Activated CD8-positive, alpha-beta memory T cell treated with anti-CD3 and anti-CD28 coated beads, Interleukin-2, amount 10 ng/mL, durations not matched to agents 7 days and 5 days (primary cell): ENCODE data around the gene ZNF106. TPM values are rescaled to one million over a fixed set of nuclear protein-coding genes. Genes with fewer than 3 reads are reported as not detected.

Source experiments
- ATAC-seq: fragments of 150-1000 bp; cut with Tn5 transposase; one replicate; pipeline ENCODE4 v1.10.0; 2021; ENCODE audit warnings: moderate library complexity
- CTCF ChIA-PET: fragments of 350-600 bp; sonication (Branson Sonifier 250); formaldehyde crosslinking; loops from one replicate; lab custom pipeline; 2021; ENCODE audit warnings: antibody characterized with exemption; lab: Charles Lee
- DNase-seq: peaks from one replicate; pipeline ENCODE4 v3.0.0-alpha.2; 2020
- H3K27ac Mint-ChIP-seq: one replicate; pipeline ENCODE4 v1.8.0; 2021; ENCODE audit warnings: mild to moderate bottlenecking, mixed read lengths
- H3K27me3 Mint-ChIP-seq: one replicate; pipeline ENCODE4 v1.8.0; 2021; ENCODE audit warnings: mixed read lengths
- H3K36me3 Mint-ChIP-seq: one replicate; pipeline ENCODE4 v1.8.0; 2021; ENCODE audit warnings: mild to moderate bottlenecking, mixed read lengths
- H3K4me1 Mint-ChIP-seq: one replicate; pipeline ENCODE4 v1.8.0; 2021; ENCODE audit warnings: mixed read lengths
- H3K4me3 Mint-ChIP-seq: one replicate; pipeline ENCODE4 v1.8.0; 2021; ENCODE audit warnings: mild to moderate bottlenecking, moderate library complexity, mixed read lengths
- H3K9me3 Mint-ChIP-seq: one replicate; pipeline ENCODE4 v1.8.0; 2022; ENCODE audit warnings: low read depth, mixed read lengths
- total RNA-seq, 2 experiments: library from RNA; stranded (reverse); gene quantifications; one replicate each; pipeline ENCODE4 v1.2.3, GENCODE V29; 2021

Gene ZNF106
- total RNA-seq, 2 experiments from 2014 or later, result 41.1 to 51.8 TPM

DNA sequence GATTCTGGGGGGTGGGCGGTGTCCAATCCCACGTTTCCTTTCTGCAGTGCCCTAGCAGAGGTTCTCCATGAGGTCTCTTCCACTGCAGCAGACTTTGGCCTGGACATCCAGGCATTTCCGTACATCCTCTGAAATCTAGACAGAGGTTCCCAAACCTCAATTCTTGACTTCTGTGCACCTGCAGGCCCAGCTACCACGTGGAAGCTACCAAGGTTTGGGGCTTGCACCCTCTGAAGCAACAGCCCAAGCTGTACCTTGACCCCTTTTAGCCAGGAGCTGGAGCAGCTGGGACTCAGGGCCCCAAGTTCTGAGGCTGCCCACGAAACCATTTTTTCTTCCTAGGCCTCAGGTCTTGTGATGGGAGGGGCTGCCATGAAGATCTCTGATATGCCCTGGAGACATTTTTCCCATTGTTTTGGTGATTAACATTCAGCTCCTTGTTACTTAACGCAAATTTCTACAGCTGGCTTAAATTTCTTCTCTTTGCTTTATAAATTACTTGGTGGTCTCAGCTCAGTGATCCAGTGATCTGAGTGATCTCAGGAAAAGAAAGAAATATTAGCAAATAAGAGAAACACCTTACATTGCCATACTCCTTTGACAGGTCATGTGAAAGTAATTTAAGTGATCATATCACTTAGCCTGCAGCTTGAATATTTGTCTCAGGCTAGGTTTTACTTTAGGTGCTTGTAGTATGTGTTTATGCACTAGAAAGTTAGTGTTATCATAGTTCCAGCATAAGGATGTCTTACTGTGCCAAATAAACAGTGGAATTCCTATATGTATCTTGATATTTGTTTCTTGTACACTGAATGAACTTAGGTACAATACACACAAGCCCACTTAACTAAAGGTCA, 7.5 kb upstream of the ZNF106 start:
- CTCF ChIA-PET, result no interaction called here
- no peak overlapping the region for H3K27ac Mint-ChIP-seq
- peaks cover 47% of the 10 kb centered on the region for H3K4me1 Mint-ChIP-seq
- no peaks in the 10 kb centered on the region for H3K9me3 Mint-ChIP-seq
- H3K4me3 Mint-ChIP-seq, result no peak overlapping the region
- DNase-seq, result no peak
- no peaks in the 10 kb centered on the region for H3K27me3 Mint-ChIP-seq
- ATAC-seq, result no peak
- peaks cover 2% of the 10 kb centered on the region for H3K36me3 Mint-ChIP-seq

DNA sequence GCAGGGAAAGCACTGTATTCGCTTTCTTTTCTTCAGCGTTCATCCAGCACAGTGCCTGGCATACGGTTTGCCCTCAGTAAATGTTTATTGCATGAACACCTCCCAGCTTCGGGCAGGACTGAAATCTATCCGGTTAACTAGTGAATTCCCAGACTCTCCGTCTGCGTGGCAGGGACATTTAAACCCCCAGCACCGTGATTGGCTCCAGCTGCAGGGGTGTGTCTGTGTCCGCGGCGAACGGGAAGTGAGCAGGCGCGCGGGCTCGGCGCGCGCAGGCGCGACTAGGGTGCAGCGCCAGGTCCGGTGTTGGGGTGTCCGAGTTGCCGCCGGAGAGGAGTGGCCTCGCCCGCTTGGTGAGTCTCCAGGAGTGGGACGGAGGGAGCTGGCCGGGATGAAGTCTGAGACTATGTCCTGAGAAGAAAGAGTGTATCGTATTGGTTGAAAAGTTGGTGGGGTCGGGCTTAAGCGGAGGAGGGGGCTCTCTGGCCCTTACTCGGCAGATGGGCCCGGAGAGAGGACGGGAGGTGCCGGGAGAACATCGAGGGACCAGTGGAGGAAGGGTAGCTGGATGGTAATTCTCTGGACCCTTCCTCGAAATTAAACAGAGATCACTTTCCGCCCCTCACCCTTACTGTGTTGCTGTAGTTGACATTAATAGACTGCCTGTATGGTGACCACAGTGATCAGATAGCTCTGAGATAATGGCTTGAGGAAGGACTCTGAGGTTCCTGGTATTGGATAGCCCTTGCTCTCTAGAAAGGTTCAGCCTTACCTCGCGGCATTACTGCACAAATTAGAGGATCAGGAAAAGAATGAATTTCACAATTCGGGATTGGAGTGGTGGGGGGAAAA, 4.6 kb upstream of the ZNF106 start, which contains the start of gene SNAP23:
Gene SNAP23 (plus strand): TSS at position 274 of the 852 bp plus-strand sequence. CDS start 16,213 bp downstream, outside the sequence.
- H3K27me3 Mint-ChIP-seq, result no peaks in the 10 kb centered on the region
- peak within 1 kb of the TSS; percentile 93 for H3K27ac Mint-ChIP-seq
- H3K4me1 Mint-ChIP-seq, result peaks cover 53% of the 10 kb centered on the region
- ATAC-seq (peak; percentile 97), DNase-seq (peak; percentile 90)
- peak within 1 kb of the TSS; percentile 95 for H3K4me3 Mint-ChIP-seq
- H3K36me3 Mint-ChIP-seq, result peaks cover 2% of the 10 kb centered on the region
- CTCF ChIA-PET, result interaction anchor here (0.9 to 1.2 kb wide), 2 partner anchors 53 to 86 kb away, joined by 3 read pairs; partner anchors contain the start of genes HAUS2 and LRRC57
- H3K9me3 Mint-ChIP-seq, result no peaks in the 10 kb centered on the region

DNA sequence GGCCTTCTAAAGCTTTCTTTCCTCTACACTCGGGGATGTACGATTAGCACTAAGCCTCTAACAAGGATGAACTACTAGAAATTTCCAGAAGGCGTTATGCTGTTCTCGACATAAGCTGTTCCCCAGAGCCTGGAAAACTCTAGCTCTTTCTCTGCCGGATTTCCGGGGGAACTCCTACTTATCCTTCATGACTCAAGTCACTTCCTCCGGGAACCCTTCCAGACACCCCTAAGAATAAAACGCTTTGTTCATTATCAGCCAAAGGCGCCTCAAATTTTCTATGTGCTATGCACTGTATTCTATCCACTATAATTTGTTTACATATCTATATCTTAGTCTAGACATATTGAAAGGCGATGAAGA, 4.0 kb upstream of the ZNF106 start:
- peaks cover 5% of the 10 kb centered on the region for H3K36me3 Mint-ChIP-seq
- ATAC-seq (no peak), DNase-seq (no peak)
- peak overlapping the region; percentile 95 for H3K4me3 Mint-ChIP-seq
- H3K27me3 Mint-ChIP-seq, result no peaks in the 10 kb centered on the region
- H3K4me1 Mint-ChIP-seq, result peaks cover 56% of the 10 kb centered on the region
- H3K9me3 Mint-ChIP-seq, result no peaks in the 10 kb centered on the region
- CTCF ChIA-PET, result interaction anchor here (0.9 to 1.2 kb wide), 2 partner anchors 53 to 87 kb away, joined by 3 read pairs; partner anchors contain the start of genes HAUS2 and LRRC57
- peak overlapping the region; percentile 93 for H3K27ac Mint-ChIP-seq

DNA sequence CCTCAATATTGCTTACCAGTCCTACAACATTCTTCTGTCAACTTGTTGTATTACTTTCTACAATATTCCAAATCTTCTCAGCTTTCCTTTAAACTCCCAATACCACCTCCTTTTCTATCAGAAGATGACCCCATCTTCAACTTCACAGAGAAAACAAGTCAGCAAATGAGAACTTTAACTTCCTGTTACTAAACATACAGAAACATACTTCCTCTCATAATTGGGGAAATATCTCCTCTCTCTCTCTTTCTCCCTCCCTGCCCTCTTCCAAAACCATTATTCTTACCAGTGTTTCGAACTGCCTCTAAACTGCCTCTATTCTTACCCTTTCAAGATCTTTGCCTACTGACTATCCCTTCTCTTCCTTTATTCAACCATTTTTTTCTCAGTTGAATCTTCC, 2.7 kb upstream of the ZNF106 start:
- Mint-ChIP-seq H3K27me3 (no peaks in the 10 kb centered on the region), H3K36me3 (peaks cover 5% of the 10 kb centered on the region), H3K4me1 (peaks cover 59% of the 10 kb centered on the region), H3K9me3 (no peaks in the 10 kb centered on the region), H3K4me3 (peak overlapping the region; percentile 7), H3K27ac (peak overlapping the region; percentile 3)
- CTCF ChIA-PET, result no interaction called here
- no peak for DNase-seq
- ATAC-seq, result no peak

DNA sequence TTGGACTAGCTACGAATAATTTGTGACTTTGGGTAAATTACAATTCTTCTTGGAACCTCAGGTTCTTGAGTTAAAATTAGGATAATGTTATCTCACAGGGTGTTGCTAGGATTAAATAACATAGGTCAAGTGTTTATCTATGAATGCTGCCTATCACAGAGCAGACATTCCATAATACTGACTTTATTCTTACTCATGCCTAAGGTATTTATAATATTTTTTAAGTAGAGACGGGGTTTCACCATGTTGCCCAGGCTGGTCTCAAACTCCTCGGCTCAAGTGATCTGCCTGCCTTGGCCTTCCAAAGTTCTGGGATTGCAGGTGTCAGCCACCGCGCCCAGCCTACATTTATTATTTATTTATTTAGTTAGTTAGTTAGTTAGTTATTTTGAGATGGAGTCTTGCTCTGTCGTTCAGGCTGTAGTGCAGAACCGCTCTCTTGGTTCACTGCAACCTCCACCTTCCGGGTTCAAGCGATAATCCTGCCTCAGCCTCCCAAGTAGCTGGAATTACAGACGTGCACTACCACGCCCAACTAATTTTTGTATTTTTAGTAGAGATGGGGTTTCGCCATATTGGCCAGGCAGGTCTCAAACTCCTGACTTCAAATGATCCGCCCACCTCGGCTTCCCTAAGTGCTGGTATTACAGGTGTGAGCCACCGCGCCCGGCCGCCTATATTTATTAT, 741 bp upstream of the ZNF106 start:
- Mint-ChIP-seq H3K4me1 (peaks cover 57% of the 10 kb centered on the region), H3K36me3 (peaks cover 13% of the 10 kb centered on the region), H3K4me3 (peak overlapping the region; percentile 96), H3K27ac (peak overlapping the region; percentile 94), H3K27me3 (no peaks in the 10 kb centered on the region), H3K9me3 (no peaks in the 10 kb centered on the region)
- CTCF ChIA-PET, result interaction anchor here (0.7 to 1.3 kb wide), 3 partner anchors 20 to 58 kb away, joined by 3 read pairs; no protein-coding TSS in a partner anchor
- DNase-seq (no peak), ATAC-seq (no peak)

DNA sequence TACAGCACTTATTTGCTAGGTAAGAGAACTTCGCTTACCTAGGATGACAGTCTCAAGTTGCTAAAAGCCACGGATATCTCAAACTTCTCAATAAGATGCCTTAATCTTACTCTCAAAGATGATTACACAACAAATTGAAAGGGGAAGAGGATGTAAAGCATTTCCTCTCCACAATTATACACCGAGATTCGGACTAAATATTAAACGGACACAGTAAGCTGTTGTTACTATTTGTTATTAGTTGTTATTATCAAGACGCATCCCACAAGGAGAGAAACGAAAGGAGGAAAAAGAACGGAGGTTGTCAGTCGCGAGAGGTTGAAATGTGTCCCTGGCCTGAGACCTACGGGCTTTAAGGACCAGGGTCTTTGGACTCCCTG, 660 bp downstream of the ZNF106 start:
- no peaks in the 10 kb centered on the region for H3K27me3 Mint-ChIP-seq
- H3K27ac Mint-ChIP-seq, result peak overlapping the region; percentile 94
- peaks cover 45% of the 10 kb centered on the region for H3K4me1 Mint-ChIP-seq
- no peak for DNase-seq
- H3K4me3 Mint-ChIP-seq, result peak overlapping the region; percentile 96
- CTCF ChIA-PET, result interaction anchor here (0.7 to 1.1 kb wide), 2 partner anchors 57 to 716 kb away, joined by 3 read pairs; partner anchors contain the start of gene MAPKBP1
- H3K36me3 Mint-ChIP-seq, result peaks cover 13% of the 10 kb centered on the region
- no peak for ATAC-seq
- no peaks in the 10 kb centered on the region for H3K9me3 Mint-ChIP-seq

DNA sequence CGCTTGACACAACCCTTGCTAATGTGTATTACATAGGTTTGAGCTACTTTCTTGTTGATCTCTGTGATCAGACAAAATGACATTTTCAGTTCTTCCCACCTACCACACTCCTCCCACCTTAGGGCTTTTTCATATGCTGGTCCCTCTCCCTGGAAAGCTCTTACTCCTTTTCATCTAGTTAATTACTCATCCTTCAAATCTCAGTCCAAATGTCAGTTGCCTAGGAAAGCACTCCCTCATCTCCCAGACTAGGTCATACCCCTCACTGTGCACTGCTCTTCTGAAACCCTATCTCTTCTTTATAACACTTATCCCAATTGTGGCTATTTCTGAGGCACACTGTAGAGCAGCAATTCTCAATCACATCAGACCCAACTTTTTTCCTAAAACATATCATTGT, 7.3 kb downstream of the ZNF106 start:
- no peak for DNase-seq
- H3K36me3 Mint-ChIP-seq, result peaks cover 26% of the 10 kb centered on the region

DNA sequence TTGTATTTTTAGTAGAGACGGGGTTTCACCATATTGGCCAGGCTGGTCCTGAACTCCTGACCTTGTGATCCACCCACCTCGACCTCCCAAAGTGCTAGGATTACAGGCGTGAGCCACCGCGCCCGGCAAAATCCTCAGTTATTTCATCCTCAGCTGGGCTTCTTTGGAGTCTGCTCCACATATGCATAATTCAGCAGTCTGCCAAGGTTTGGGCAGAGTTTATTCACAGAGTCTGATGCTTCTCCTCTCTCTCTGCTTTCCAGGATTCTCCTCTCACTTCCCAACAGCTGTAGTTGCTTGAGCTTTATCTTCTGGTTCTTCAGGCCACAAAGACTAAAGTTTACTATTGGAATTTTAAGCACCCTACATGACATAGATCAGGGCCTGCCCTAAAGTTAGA, 8.2 kb downstream of the ZNF106 start:
- Mint-ChIP-seq H3K9me3 (no peaks in the 10 kb centered on the region), H3K36me3 (peaks cover 23% of the 10 kb centered on the region), H3K4me1 (peaks cover 4% of the 10 kb centered on the region), H3K27me3 (no peaks in the 10 kb centered on the region), H3K4me3 (no peak overlapping the region), H3K27ac (no peak overlapping the region)
- DNase-seq, result no peak
- CTCF ChIA-PET, result interaction anchor here (1.0 kb wide), 1 partner anchor 109 kb away, joined by 3 read pairs; no protein-coding TSS in a partner anchor
- ATAC-seq, result no peak

More for the DNA sequence above, 7.3 kb downstream of the ZNF106 start:
- H3K4me3 Mint-ChIP-seq, result no peak overlapping the region
- H3K27ac Mint-ChIP-seq, result no peak overlapping the region
- CTCF ChIA-PET, result interaction anchor here (1.4 to 1.7 kb wide), 2 partner anchors 12 to 31 kb away, joined by 4 read pairs; no protein-coding TSS in a partner anchor
- H3K4me1 Mint-ChIP-seq, result peaks cover 12% of the 10 kb centered on the region
- no peaks in the 10 kb centered on the region for H3K9me3 Mint-ChIP-seq
- no peak for ATAC-seq
- H3K27me3 Mint-ChIP-seq, result no peaks in the 10 kb centered on the region

DNA sequence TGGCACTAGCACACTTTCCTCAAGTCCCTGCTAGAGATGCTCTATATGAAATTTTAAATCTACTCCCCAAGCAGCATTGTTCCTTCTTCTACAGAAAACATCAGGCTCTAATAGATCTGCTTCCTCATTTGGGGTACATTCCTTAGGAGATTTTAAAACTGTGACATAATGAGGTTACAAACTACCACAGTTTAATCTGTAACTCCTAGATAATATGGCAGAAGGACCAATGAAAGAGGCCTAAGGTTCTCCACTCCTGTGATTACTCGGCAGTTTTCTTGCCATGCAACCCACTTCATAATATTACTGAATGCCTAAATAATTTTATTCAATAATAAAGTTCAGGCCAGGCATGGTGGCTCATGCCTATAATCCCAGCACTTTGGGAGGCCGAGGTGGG, 16.1 kb downstream of the ZNF106 start:
- H3K36me3 Mint-ChIP-seq, result peaks cover 6% of the 10 kb centered on the region
- CTCF ChIA-PET, result interaction anchor here (1.0 kb wide), 1 partner anchor 10 kb away, joined by 3 read pairs; no protein-coding TSS in a partner anchor
- H3K27me3 Mint-ChIP-seq, result no peaks in the 10 kb centered on the region
- H3K9me3 Mint-ChIP-seq, result no peaks in the 10 kb centered on the region
- ATAC-seq, result no peak
- no peaks in the 10 kb centered on the region for H3K4me1 Mint-ChIP-seq
- no peak overlapping the region for H3K4me3 Mint-ChIP-seq
- DNase-seq, result no peak
- H3K27ac Mint-ChIP-seq, result no peak overlapping the region

DNA sequence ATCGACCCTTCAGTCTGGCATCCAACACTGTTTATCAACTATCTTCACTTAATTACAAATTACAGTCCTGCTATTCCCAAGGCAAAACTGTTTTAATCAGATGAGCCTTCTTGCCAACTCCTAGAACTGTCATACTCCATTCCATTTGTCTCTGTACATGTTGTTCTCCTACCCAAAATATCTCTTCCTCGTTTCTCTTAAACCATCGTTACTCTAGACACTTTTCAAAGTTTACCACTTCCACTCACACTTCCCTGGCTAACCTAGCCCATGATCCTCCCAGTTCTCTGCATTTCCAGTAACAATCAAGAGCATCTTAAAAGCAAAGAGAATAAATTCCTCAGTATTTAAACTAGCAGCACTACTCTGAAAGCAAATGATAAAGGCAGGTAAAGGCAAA, 19.9 kb downstream of the ZNF106 start:
- no peaks in the 10 kb centered on the region for H3K4me1 Mint-ChIP-seq
- H3K27ac Mint-ChIP-seq, result no peak overlapping the region
- DNase-seq (no peak), ATAC-seq (no peak)
- no peaks in the 10 kb centered on the region for H3K27me3 Mint-ChIP-seq
- no peaks in the 10 kb centered on the region for H3K9me3 Mint-ChIP-seq
- peaks cover 5% of the 10 kb centered on the region for H3K36me3 Mint-ChIP-seq
- CTCF ChIA-PET, result interaction anchor here (0.8 to 1.4 kb wide), 6 partner anchors 11 to 456 kb away, joined by 3 to 4 read pairs (median 3); partner anchors contain the start of gene ZNF106
- no peak overlapping the region for H3K4me3 Mint-ChIP-seq

DNA sequence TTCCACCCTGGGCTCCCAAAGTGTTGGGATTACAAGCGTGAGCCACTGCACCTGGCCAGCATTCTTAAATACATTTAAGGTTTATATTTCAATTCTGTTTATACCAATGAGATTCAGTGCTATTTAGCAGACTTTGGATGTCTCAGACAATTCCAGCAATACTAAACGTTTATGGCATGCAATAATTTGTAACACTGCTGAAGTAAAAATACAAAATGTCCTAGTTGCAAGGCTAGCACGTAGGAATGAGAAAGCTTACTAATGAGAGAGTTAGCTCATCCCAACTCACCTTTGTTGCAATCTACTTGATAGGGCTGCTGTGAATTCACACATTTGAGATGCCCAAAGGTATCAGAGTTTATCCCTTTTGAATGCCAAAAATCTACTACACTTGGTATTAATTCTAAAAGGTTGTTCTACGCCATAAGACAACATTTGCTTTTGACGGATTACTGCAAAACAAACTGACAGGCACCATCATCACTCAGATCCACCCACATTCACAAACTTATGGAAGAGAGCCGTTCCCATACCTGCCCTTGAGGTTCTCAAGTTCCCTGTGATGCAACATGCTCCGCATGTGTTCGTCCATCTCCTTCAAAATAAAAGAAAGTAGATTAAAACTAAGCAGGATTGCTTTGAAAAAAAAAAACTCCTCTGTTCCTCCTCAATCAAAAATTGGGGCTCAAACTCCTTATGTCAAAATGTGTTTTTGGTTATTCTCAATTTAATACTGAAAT, 25.3 kb downstream of the ZNF106 start:
- Mint-ChIP-seq H3K4me3 (no peak overlapping the region), H3K4me1 (no peaks in the 10 kb centered on the region), H3K36me3 (peaks cover 7% of the 10 kb centered on the region), H3K27me3 (no peaks in the 10 kb centered on the region), H3K9me3 (no peaks in the 10 kb centered on the region), H3K27ac (no peak overlapping the region)
- ATAC-seq, result no peak
- DNase-seq, result no peak
- CTCF ChIA-PET, result interaction anchor here (0.8 kb wide), 1 partner anchor 42 kb away, joined by 3 read pairs; no protein-coding TSS in a partner anchor

DNA sequence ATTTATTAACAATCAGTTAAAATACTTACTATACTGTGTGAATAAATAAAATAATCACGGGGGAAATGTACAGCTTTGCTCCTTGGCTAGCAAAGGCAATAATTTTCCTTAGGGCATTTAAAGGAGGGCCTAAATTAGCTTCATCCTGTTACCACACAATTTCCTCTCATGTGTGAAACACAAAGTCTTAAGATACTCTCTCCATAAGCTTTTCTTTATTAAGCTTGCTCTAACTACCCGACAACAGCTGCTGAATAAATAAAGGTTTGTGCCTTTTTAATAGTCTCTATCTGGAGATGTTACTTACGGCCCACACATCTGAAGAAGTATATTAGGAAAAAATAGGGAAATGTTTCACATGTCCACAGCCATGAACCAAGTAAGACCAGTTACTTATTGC, 29.7 kb downstream of the ZNF106 start:
- H3K27me3 Mint-ChIP-seq, result no peaks in the 10 kb centered on the region
- H3K4me3 Mint-ChIP-seq, result no peak overlapping the region
- no peak for ATAC-seq
- CTCF ChIA-PET, result interaction anchor here (0.5 to 0.7 kb wide), 2 partner anchors 18 to 164 kb away, joined by 3 read pairs; no protein-coding TSS in a partner anchor
- no peak for DNase-seq
- peaks cover 10% of the 10 kb centered on the region for H3K36me3 Mint-ChIP-seq
- H3K27ac Mint-ChIP-seq, result no peak overlapping the region
- H3K4me1 Mint-ChIP-seq, result no peaks in the 10 kb centered on the region
- H3K9me3 Mint-ChIP-seq, result no peaks in the 10 kb centered on the region
